ENCODE data around the gene ACP3.
A peak's percentile ranks its signal among the peaks of the same experiment; 100 is the strongest.

Gene ACP3

DNA sequence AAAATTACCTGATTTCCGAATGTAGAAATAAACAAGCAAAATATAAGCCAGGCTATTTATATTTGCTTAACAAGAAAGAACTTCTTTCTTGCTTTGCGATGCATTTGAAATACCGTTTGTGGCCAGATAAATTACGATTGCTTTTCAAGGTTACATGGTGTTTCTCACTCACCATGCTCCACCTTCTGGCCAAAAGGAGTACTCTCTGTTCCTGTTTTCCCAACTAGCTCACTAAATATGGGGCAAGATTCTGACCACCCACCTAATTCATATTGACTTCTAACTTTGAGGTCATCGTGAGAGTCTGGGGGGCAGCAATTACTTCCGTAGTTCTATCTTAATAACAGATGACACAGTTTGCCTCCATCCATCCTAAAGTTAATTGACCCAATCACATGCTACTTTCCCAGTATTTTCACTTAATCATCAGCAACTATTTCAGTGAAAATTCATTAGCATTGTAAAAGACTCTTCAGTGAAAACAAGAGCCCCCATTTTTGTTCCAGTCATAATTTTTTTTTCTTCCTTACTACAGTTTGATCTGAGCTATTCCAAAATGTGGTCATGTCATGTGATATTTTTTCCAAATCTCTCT is 25.9 kb downstream of the ACP3 start:
- no peak overlapping the region for H3K23ac ChIP-seq (ENCODE audit: low read length)
- H2AFZ ChIP-seq (ENCODE audit: insufficient read depth, low read length, poor library complexity) = no peak overlapping the region
- no peak overlapping the region for H3K18ac ChIP-seq (ENCODE audit: low read length)
- H3K79me1 ChIP-seq (ENCODE audit: low read length) = no peaks in the 10 kb centered on the region
- no peak overlapping the region for H3K4me2 ChIP-seq (ENCODE audit: low read length)
- no peaks in the 10 kb centered on the region for H3K27me3 ChIP-seq (ENCODE audit: insufficient read depth, low read length)
- H2BK120ac ChIP-seq (ENCODE audit: insufficient read depth, low read length, poor library complexity) = no peak overlapping the region
- no peak overlapping the region for H2BK12ac ChIP-seq (ENCODE audit: low read length)
- no peak overlapping the region for H3K27ac ChIP-seq (ENCODE audit: low read depth, low read length)
- no peak overlapping the region for H3K9ac ChIP-seq (ENCODE audit: low read length)
- H3K9me3 ChIP-seq (ENCODE audit: insufficient read depth, low read depth, low read length) = no peaks in the 10 kb centered on the region
- peak; percentile 38 to 82 for DNase-seq
- peaks cover 0 to 3% of the 10 kb centered on the region in 2 experiments for H3K4me1 ChIP-seq (ENCODE audit: control insufficient read depth in 1 of 2, insufficient read depth in 2 of 2, low read length in 2 of 2)
- no peak overlapping the region for H3K4me3 ChIP-seq (ENCODE audit: low read depth, low read length)
- H3K4ac ChIP-seq (ENCODE audit: low read depth, low read length) = no peak overlapping the region
- H4K91ac ChIP-seq (ENCODE audit: low read depth, low read length) = no peak overlapping the region
- no peak overlapping the region for H4K8ac ChIP-seq (ENCODE audit: low read depth, low read length)
- H3K79me2 ChIP-seq (ENCODE audit: control insufficient read depth, insufficient read depth, low read length, poor library complexity) = no peaks in the 10 kb centered on the region
- no peak overlapping the region for H2BK5ac ChIP-seq (ENCODE audit: low read depth, low read length, poor library complexity)
- H3K14ac ChIP-seq (ENCODE audit: low read length) = no peak overlapping the region
- H3K36me3 ChIP-seq (ENCODE audit: control insufficient read depth in 1 of 2, insufficient read depth in 2 of 2, low read length in 2 of 2) = peaks cover 0 to 5% of the 10 kb centered on the region in 2 experiments
- H2AK5ac ChIP-seq (ENCODE audit: low read length) = no peak overlapping the region
- no CpG with 5 or more reads among the region's 6 CpGs for WGBS (ENCODE audit: extremely low coverage, insufficient coverage, insufficient read length)
- H4K12ac ChIP-seq (ENCODE audit: low read depth, low read length) = no peak overlapping the region

DNA sequence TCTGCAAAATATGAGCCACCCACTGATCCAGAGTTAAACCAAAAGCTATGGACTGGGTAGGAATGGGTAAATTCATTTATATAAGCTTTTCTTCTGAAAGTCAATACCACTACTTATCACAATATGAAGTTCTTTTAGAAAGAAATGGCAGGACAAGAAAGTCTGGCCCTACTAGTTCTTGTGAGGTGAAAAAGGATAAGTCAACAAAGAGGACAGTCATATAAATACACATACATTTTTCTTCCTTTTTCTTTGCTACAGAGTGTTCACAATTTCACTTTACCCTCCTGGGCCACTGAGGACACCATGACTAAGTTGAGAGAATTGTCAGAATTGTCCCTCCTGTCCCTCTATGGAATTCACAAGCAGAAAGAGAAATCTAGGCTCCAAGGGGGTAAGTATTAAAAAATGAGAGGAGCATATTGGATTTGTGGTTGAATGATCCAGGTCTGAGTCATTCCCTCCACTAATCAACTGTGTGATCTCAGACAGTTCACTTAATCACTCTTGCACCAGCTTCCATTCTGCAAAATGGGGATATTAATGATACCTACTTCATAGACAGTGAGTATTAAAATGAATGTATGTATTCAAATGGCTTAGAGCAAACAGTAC is 27.6 kb downstream of the ACP3 start:
- H3K18ac ChIP-seq (ENCODE audit: low read length) = no peak overlapping the region
- no peak overlapping the region for H2BK12ac ChIP-seq (ENCODE audit: low read length)

DNA sequence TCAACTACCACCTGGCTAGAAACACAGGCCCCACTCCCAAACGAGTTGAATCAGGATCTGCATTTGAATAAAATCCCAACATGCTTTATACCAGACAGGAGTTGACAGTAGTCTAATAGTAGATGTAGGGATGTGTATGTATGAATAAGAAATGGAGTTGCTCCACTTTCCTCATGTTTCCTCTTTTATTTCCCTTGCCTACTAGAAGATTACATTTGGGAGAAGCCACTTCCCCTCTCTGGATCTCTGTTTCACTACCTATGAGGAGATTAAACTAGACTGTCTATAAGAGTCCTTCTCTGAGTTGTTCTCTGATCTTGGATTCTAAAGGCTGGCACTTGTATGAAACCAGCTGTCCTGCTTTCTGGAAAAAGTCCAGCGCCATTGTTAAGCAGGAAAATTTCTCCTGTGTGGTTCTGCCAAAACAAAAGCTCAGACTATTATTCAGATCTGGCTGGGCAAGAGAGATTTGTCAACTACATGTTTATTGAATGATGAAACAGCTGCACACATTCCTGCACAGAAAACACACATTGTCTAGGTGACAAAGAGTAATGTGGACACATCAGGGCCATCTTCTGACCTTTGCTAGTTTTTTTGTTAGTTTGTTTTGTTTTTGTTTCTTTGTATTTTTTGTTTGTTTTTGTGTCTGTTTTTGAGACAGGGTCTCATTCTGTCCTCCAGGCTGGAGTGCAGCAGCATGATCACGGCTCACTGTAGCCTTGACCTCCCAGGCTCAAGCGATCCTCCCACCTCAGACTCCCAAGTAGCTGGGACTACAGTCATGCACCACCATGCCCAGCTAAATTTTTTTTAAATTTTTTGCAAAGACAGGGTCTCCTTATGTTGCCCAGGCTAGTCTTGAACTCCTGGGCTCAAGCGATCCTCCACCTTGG is 29.9 kb downstream of the ACP3 start:
- WGBS (ENCODE audit: extremely low coverage, insufficient coverage, insufficient read length) = no CpG with 5 or more reads among the region's 5 CpGs
- H2BK12ac ChIP-seq (ENCODE audit: low read length) = no peak overlapping the region

More for the DNA sequence above, 27.6 kb downstream of the ACP3 start:
- Histone ChIP-seq H2AK5ac (ENCODE audit: low read length) (no peak overlapping the region), H2BK5ac (ENCODE audit: low read depth, low read length, poor library complexity) (no peak overlapping the region), H4K8ac (ENCODE audit: low read depth, low read length) (no peak overlapping the region), H4K12ac (ENCODE audit: low read depth, low read length) (no peak overlapping the region), H3K4me2 (ENCODE audit: low read length) (no peak overlapping the region), H3K4me1 (ENCODE audit: control insufficient read depth in 1 of 2, insufficient read depth in 2 of 2, low read length in 2 of 2) (no peaks in the 10 kb centered on the region), H3K27me3 (ENCODE audit: insufficient read depth, low read length) (no peaks in the 10 kb centered on the region), H3K36me3 (ENCODE audit: control insufficient read depth in 1 of 2, insufficient read depth in 2 of 2, low read length in 2 of 2) (peaks cover 3 to 5% of the 10 kb centered on the region in 2 experiments), H3K4ac (ENCODE audit: low read depth, low read length) (no peak overlapping the region), H3K23ac (ENCODE audit: low read length) (no peak overlapping the region), H3K27ac (ENCODE audit: low read depth, low read length) (no peak overlapping the region), H3K14ac (ENCODE audit: low read length) (no peak overlapping the region), H3K79me2 (ENCODE audit: control insufficient read depth, insufficient read depth, low read length, poor library complexity) (no peaks in the 10 kb centered on the region), H3K9ac (ENCODE audit: low read length) (no peak overlapping the region), H2AFZ (ENCODE audit: insufficient read depth, low read length, poor library complexity) (no peak overlapping the region), H3K79me1 (ENCODE audit: low read length) (no peaks in the 10 kb centered on the region), H4K91ac (ENCODE audit: low read depth, low read length) (no peak overlapping the region), H3K4me3 (ENCODE audit: low read depth, low read length) (no peak overlapping the region), H3K9me3 (ENCODE audit: insufficient read depth, low read depth, low read length) (no peaks in the 10 kb centered on the region), H2BK120ac (ENCODE audit: insufficient read depth, low read length, poor library complexity) (no peak overlapping the region)
- peak in 1 of 2 donors; percentile 21 for DNase-seq

DNA sequence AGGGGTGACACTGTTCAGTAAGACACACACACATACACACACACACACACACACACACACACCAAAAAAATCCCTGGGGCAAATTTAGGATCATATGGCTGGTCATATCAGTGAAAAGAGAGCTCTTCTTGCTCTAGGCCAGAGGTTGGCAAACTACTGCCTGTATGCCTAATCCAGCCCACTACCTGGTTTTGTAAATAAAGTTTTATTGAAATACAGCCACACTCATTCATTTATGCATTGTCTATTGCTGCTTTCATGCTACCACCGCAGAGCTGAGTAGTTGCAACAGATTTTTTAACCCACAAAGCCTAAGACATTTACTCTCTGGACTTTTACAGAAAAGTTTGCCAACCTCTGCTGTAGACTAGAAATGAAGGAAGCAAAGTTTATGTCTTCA is 30.6 kb downstream of the ACP3 start:
- Histone ChIP-seq H2AFZ (ENCODE audit: insufficient read depth, low read length, poor library complexity) (no peak overlapping the region), H3K4me1 (ENCODE audit: control insufficient read depth in 1 of 2, insufficient read depth in 2 of 2, low read length in 2 of 2) (no peaks in the 10 kb centered on the region), H4K12ac (ENCODE audit: low read depth, low read length) (no peak overlapping the region), H3K18ac (ENCODE audit: low read length) (no peak overlapping the region), H3K79me2 (ENCODE audit: control insufficient read depth, insufficient read depth, low read length, poor library complexity) (no peaks in the 10 kb centered on the region), H3K27ac (ENCODE audit: low read depth, low read length) (no peak overlapping the region), H2BK120ac (ENCODE audit: insufficient read depth, low read length, poor library complexity) (no peak overlapping the region), H3K14ac (ENCODE audit: low read length) (no peak overlapping the region), H4K8ac (ENCODE audit: low read depth, low read length) (no peak overlapping the region), H3K9ac (ENCODE audit: low read length) (no peak overlapping the region), H2BK12ac (ENCODE audit: low read length) (no peak overlapping the region), H3K4me3 (ENCODE audit: low read depth, low read length) (no peak overlapping the region), H2AK5ac (ENCODE audit: low read length) (no peak overlapping the region), H2BK5ac (ENCODE audit: low read depth, low read length, poor library complexity) (no peak overlapping the region), H3K36me3 (ENCODE audit: control insufficient read depth in 1 of 2, insufficient read depth in 2 of 2, low read length in 2 of 2) (peaks cover 3 to 5% of the 10 kb centered on the region in 2 experiments), H3K79me1 (ENCODE audit: low read length) (no peaks in the 10 kb centered on the region), H3K4ac (ENCODE audit: low read depth, low read length) (no peak overlapping the region), H3K4me2 (ENCODE audit: low read length) (no peak overlapping the region), H3K9me3 (ENCODE audit: insufficient read depth, low read depth, low read length) (no peaks in the 10 kb centered on the region), H3K27me3 (ENCODE audit: insufficient read depth, low read length) (no peaks in the 10 kb centered on the region), H4K91ac (ENCODE audit: low read depth, low read length) (no peak overlapping the region), H3K23ac (ENCODE audit: low read length) (no peak overlapping the region)
- no peak for DNase-seq
- WGBS (ENCODE audit: extremely low coverage, insufficient coverage, insufficient read length) = no CpG with 5 or more reads among the region's 1 CpG

More for the DNA sequence above, 29.9 kb downstream of the ACP3 start:
- no peak overlapping the region for H2AFZ ChIP-seq (ENCODE audit: insufficient read depth, low read length, poor library complexity)
- H2BK5ac ChIP-seq (ENCODE audit: low read depth, low read length, poor library complexity) = no peak overlapping the region
- no peak overlapping the region for H3K4me3 ChIP-seq (ENCODE audit: low read depth, low read length)
- H3K27me3 ChIP-seq (ENCODE audit: insufficient read depth, low read length) = no peaks in the 10 kb centered on the region
- no peak overlapping the region for H2BK120ac ChIP-seq (ENCODE audit: insufficient read depth, low read length, poor library complexity)
- H4K91ac ChIP-seq (ENCODE audit: low read depth, low read length) = no peak overlapping the region
- DNase-seq = peak; percentile 42 to 77
- H3K79me2 ChIP-seq (ENCODE audit: control insufficient read depth, insufficient read depth, low read length, poor library complexity) = no peaks in the 10 kb centered on the region
- no peak overlapping the region for H2AK5ac ChIP-seq (ENCODE audit: low read length)
- H3K23ac ChIP-seq (ENCODE audit: low read length) = no peak overlapping the region
- no peak overlapping the region for H3K27ac ChIP-seq (ENCODE audit: low read depth, low read length)
- H4K12ac ChIP-seq (ENCODE audit: low read depth, low read length) = no peak overlapping the region
- no peak overlapping the region for H3K4ac ChIP-seq (ENCODE audit: low read depth, low read length)
- H3K79me1 ChIP-seq (ENCODE audit: low read length) = no peaks in the 10 kb centered on the region
- H3K14ac ChIP-seq (ENCODE audit: low read length) = no peak overlapping the region
- H3K36me3 ChIP-seq (ENCODE audit: control insufficient read depth in 1 of 2, insufficient read depth in 2 of 2, low read length in 2 of 2) = peaks cover 3 to 5% of the 10 kb centered on the region in 2 experiments
- no peak overlapping the region for H3K18ac ChIP-seq (ENCODE audit: low read length)
- no peak overlapping the region for H4K8ac ChIP-seq (ENCODE audit: low read depth, low read length)
- H3K4me1 ChIP-seq (ENCODE audit: control insufficient read depth in 1 of 2, insufficient read depth in 2 of 2, low read length in 2 of 2) = no peaks in the 10 kb centered on the region
- no peak overlapping the region for H3K9ac ChIP-seq (ENCODE audit: low read length)
- H3K4me2 ChIP-seq (ENCODE audit: low read length) = no peak overlapping the region
- H3K9me3 ChIP-seq (ENCODE audit: insufficient read depth, low read depth, low read length) = no peaks in the 10 kb centered on the region
